Heart left ventricle (tissue), 13 donors: Measurements from ENCODE around the gene GNAI2.

Experiments
- POLR2A ChIP-seq, 2 donors: fragments of 450-650 bp; IDR thresholded peaks; one replicate each; pipeline ENCODE4 v1.6.1; 2017; ENCODE audit warnings: antibody characterized with exemption in 2 of 2, mild to moderate bottlenecking in 2 of 2, moderate library complexity in 2 of 2
- TF ChIP-seq, protein P1 (sequence below), 12 donors: fragments of 200-600 bp; sonication (generic) in 4 of 12; IDR thresholded peaks; one replicate each; pipeline versions ENCODE4 v1.5.0 to v1.8.0; 2018 to 2022; ENCODE audit warnings: antibody characterized with exemption in 12 of 12, mild to moderate bottlenecking in 5 of 12
- donor health status: ischemic (EF 13 %, LVEDD 7.1; RV severe dilation, severe dysfunction).
- donor health status: DM: no; HTN: yes; CAD: no.
- donor health status: DM: no; HTN: no; CAD: no.
- donor health status: ischemic (EF 25% LVEDD 6.9; RV normal size, moderate dysfunction).
- donor health status: ischemic (EF 25% LVEDD 5.7; RV mildly dilated, moderate dysfunction).
- donor health status: ischemic (EF 35%, LVEDD 5.7; RV mildly dilated, moderate dysfunction).
- donor health status: nonischemic (EF 11% LVEDD 7.7; RV severe dilation, severe dysfunction).
- donor health status: DM: yes; HTN: yes; CAD: no.
- donor health status: PGD.
- donor health status: ischemic (EF 29% LVEDD 5.4; RV normal size, mild dysfunction).
- donor health status: nonischemic (EF 23%, LVEDD 6.1; RV moderate dilation, normal function).

GRCh38 chr3:50210510-50211367 lies 25.3 kb upstream of the GNAI2 start:
- TF ChIP-seq, protein P1, sequence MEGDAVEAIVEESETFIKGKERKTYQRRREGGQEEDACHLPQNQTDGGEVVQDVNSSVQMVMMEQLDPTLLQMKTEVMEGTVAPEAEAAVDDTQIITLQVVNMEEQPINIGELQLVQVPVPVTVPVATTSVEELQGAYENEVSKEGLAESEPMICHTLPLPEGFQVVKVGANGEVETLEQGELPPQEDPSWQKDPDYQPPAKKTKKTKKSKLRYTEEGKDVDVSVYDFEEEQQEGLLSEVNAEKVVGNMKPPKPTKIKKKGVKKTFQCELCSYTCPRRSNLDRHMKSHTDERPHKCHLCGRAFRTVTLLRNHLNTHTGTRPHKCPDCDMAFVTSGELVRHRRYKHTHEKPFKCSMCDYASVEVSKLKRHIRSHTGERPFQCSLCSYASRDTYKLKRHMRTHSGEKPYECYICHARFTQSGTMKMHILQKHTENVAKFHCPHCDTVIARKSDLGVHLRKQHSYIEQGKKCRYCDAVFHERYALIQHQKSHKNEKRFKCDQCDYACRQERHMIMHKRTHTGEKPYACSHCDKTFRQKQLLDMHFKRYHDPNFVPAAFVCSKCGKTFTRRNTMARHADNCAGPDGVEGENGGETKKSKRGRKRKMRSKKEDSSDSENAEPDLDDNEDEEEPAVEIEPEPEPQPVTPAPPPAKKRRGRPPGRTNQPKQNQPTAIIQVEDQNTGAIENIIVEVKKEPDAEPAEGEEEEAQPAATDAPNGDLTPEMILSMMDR (IDR thresholded peaks at IDR 0.05), result no peak
- TF ChIP-seq POLR2A (IDR thresholded peaks at IDR 0.05), result no peak
